Sigmoid colon (tissue), 7 donors: ENCODE measurements around the gene LSM14A. TPM values are rescaled to one million over a fixed set of nuclear protein-coding genes. Genes with fewer than 3 reads are reported as not detected.
"Not testable (repeated sequence)": the region's sequence is repeated elsewhere in the genome, so short reads cannot be mapped to it uniquely, and the experiment has no call there.

Source experiments
- DNase-seq: peaks from one replicate; pipeline ENCODE4 v3.0.0-alpha.2; 2019
- H3K27ac ChIP-seq, 4 donors: fragments of 200-600 bp; sonication (generic); one replicate each; pipeline ENCODE4 v1.5.1; 2016 to 2019; ENCODE audit warnings: mild to moderate bottlenecking in 1 of 4
- H3K27me3 ChIP-seq, 3 donors: fragments of 200-600 bp; sonication (generic); one replicate each; pipeline ENCODE4 v1.5.1; 2019; ENCODE audit warnings: mild to moderate bottlenecking in 1 of 3
- H3K36me3 ChIP-seq, 4 donors: fragments of 200-600 bp; sonication (generic); one replicate each; pipeline ENCODE4 v1.5.1; 2016 to 2019
- H3K4me1 ChIP-seq, 4 donors: fragments of 200-600 bp; sonication (generic); one replicate each; pipeline ENCODE4 v1.5.1; 2017 to 2019
- H3K4me3 ChIP-seq, 4 donors: fragments of 200-600 bp; sonication (generic); one replicate each; pipeline ENCODE4 v1.5.1; 2017 to 2019; ENCODE audit warnings: mild to moderate bottlenecking in 2 of 4, moderate library complexity in 1 of 4
- H3K9me3 ChIP-seq, 4 donors: fragments of 200-600 bp in 3 of 4; sonication (generic) in 3 of 4; one replicate each; pipeline versions ENCODE4 v1.5.1 to v1.6.1; 2013 to 2019
- CTCF ChIP-seq, 4 experiments: fragments of 450-650 bp in 3 of 4; fragments of 200-600 bp in 1 of 4; IDR thresholded peaks; one replicate each; pipeline ENCODE4 v1.5.1; 2016 to 2019; ENCODE audit warnings: antibody characterized with exemption in 4 of 4, mild to moderate bottlenecking in 3 of 4, moderate library complexity in 2 of 4
- EP300 ChIP-seq, 4 donors: sonication (generic); formaldehyde crosslinking; IDR thresholded peaks; one replicate each; pipeline ENCODE4 v1.6.1; 2017; ENCODE audit warnings: antibody characterized with exemption in 4 of 4
- POLR2A ChIP-seq, 2 donors: fragments of 450-650 bp; IDR thresholded peaks; one replicate each; pipeline ENCODE4 v1.6.1; 2016; ENCODE audit warnings: antibody characterized with exemption in 2 of 2, mild to moderate bottlenecking in 2 of 2, moderate library complexity in 2 of 2
- POLR2AphosphoS5 ChIP-seq, 4 donors: sonication (generic); formaldehyde crosslinking; IDR thresholded peaks; one replicate each; pipeline ENCODE4 v1.6.1; 2017; ENCODE audit warnings: antibody characterized with exemption in 4 of 4
- WGBS, 2 donors: extraction: QIAGEN DNeasy Blood & Tissue Kit; methylation state at CpG; one replicate each; pipeline ENCODE4 v1.1.7; 2013; 5-methylcytosine and 5-hydroxymethylcytosine counted together
- intact Hi-C: fragments of 100-400 bp; cut with DNase I; formaldehyde crosslinking; loops from one replicate; pipeline ENCODE4 v1.15.1; 2023
- polyA plus RNA-seq, 3 donors: library from polyadenylated mRNA; stranded (reverse); fragments of 200-250 nt; gene quantifications; one replicate each; pipeline ENCODE4 v1.2.3, GENCODE V29; 2013
- total RNA-seq, 4 donors: library from RNA; depleted of rRNA; stranded (reverse); fragments of >200 nt; gene quantifications; one replicate each; pipeline ENCODE4 v1.1.0, GENCODE V29; 2016
- donor health status: healthy with polysubstance abuse.
- donor health status: Bipolar disorder and iron deficiency.
- donor health status: healthy.

Gene LSM14A
- total and polyA plus RNA-seq, 7 donors = 66.6 to 149 (median 104) TPM

DNA sequence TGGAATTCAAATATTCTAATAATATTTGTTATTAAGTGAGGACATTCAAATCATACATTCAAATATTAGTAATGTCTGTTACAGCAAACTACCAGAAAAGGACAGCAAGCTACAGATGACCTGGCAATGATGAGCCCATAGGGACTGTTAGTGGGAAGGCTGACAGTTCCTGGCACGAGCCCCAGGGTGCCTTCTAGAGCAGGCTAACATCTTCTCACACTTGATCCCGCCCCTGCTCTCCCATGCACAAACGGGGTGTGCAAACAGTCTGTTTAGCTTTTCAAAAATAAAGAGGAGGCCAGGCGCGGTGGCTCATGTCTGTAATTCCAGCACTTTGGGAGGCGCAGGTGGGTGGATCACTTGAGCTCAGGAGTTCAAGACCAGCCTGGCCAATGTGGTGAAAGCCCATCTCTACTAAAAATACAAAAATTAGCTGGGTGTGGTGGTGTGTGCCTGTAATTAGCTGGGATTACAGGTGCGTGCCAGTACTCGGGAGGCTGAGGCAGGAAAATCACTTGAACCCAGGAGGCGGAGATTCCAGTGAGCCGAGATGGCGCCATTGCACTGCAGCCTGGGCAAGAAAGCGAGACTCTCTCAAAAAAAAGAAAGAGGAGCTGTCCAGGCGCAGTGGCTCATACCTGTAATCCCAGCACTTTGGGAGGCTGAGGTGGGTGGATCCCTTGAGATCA is 72.5 kb downstream of the LSM14A start:
- intact Hi-C loops = no loop called here
- H3K4me1 ChIP-seq = peaks cover 0 to 10% (median 2%) of the 10 kb centered on the region in 4 donors
- H3K27me3 ChIP-seq = no peaks in the 10 kb centered on the region
- 74 to 83% methylated on average over 13 of the region's 13 CpGs for WGBS, 2 donors
- no peaks in the 10 kb centered on the region for H3K36me3 ChIP-seq
- DNase-seq = no peak
- H3K4me3 ChIP-seq = no peak overlapping the region
- TF ChIP-seq EP300 (IDR thresholded peaks at IDR 0.05) = no peak
- TF ChIP-seq POLR2A (IDR thresholded peaks at IDR 0.05) = no peak
- TF ChIP-seq POLR2AphosphoS5 (IDR thresholded peaks at IDR 0.05) = no peak
- no peak for TF ChIP-seq CTCF (IDR thresholded peaks at IDR 0.05)
- no peak overlapping the region for H3K27ac ChIP-seq
- no peaks in the 10 kb centered on the region for H3K9me3 ChIP-seq

DNA sequence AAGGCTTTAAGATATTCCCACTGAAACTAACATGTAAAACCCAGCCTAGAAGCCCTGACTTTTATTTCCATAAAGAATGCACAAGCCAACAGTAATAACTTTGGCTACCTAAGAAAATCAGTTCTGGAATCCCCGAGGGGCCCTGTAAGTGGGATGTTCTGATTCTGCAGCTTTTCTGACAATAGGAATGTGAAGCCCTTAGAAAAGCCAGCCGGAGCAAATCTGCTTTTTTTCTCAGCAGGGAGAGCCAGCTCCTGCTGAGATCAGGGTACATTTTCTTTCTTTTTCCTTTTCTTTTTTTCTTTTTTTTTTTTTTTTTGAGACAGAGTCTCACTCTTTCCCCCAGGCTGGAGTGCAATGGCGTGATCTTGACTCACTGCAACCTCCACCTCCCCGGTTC is 74.0 kb downstream of the LSM14A start:
- no peak for DNase-seq
- Histone ChIP-seq H3K4me1 (peaks cover 0 to 10% (median 2%) of the 10 kb centered on the region in 4 donors), H3K36me3 (no peaks in the 10 kb centered on the region), H3K4me3 (no peak overlapping the region), H3K27me3 (no peaks in the 10 kb centered on the region), H3K27ac (no peak overlapping the region), H3K9me3 (no peaks in the 10 kb centered on the region)
- no peak for TF ChIP-seq EP300 (IDR thresholded peaks at IDR 0.05)
- no peak for TF ChIP-seq CTCF (IDR thresholded peaks at IDR 0.05)
- no peak for TF ChIP-seq POLR2A (IDR thresholded peaks at IDR 0.05)
- TF ChIP-seq POLR2AphosphoS5 (IDR thresholded peaks at IDR 0.05) = no peak
- intact Hi-C loops = no loop called here
- WGBS, 2 donors = 87 to 90% methylated on average over 4 of the region's 4 CpGs

GRCh38 chr19:34248941-34249340 is 76.6 kb downstream of the LSM14A start:
- no peak overlapping the region for H3K27ac ChIP-seq
- WGBS, 2 donors = 89 to 92% methylated on average over 4 of the region's 4 CpGs
- H3K4me1 ChIP-seq = peaks cover 0 to 15% (median 7%) of the 10 kb centered on the region in 4 donors
- H3K4me3 ChIP-seq = no peak overlapping the region
- TF ChIP-seq POLR2A (IDR thresholded peaks at IDR 0.05) = no peak
- TF ChIP-seq EP300 (IDR thresholded peaks at IDR 0.05) = no peak
- no peak for TF ChIP-seq POLR2AphosphoS5 (IDR thresholded peaks at IDR 0.05)
- no peak for TF ChIP-seq CTCF (IDR thresholded peaks at IDR 0.05)
- H3K27me3 ChIP-seq = no peaks in the 10 kb centered on the region
- H3K36me3 ChIP-seq = no peaks in the 10 kb centered on the region
- no peak for DNase-seq
- intact Hi-C loops = no loop called here
- no peaks in the 10 kb centered on the region for H3K9me3 ChIP-seq

GRCh38 chr19:34253167-34253566 is 80.9 kb downstream of the LSM14A start:
- intact Hi-C loops, H3K36me3 ChIP-seq, H3K4me3 ChIP-seq, H3K27ac ChIP-seq, DNase-seq, H3K9me3 ChIP-seq, H3K27me3 ChIP-seq: not testable (repeated sequence)
- 93 to 95% methylated on average over 14 of the region's 14 CpGs for WGBS, 2 donors
- H3K4me1 ChIP-seq = peaks cover 0 to 22% (median 15%) of the 10 kb centered on the region in 4 donors

DNA sequence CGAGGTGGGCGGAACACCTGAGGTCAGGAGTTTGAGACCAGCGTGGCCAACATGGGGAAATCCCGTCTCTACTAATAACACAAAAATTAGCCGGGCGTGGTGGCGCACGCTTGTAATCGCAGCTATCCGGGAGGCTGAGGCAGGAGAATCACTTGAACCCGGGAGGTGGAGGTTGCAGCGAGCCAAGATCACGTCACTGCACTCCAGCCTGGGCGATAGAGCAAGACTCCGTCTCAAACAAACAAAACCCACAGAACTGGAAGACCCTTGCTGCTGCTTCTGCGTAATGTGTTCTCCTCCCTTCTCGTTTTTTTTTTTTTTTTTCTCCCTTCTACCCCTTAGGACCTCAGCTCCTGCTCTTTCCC is 81.4 kb downstream of the LSM14A start:
- not testable (repeated sequence) for H3K9me3 ChIP-seq
- 17 to 51% methylated on average over 17 of the region's 17 CpGs for WGBS, 2 donors
- H3K27ac ChIP-seq = peak overlapping the region; percentile 91 to 95 (median 95)

More for the DNA sequence above, 81.4 kb downstream of the LSM14A start:
- not testable (repeated sequence) for H3K27me3 ChIP-seq, DNase-seq, H3K36me3 ChIP-seq
- intact Hi-C loops = loop anchor here (1.0 kb wide), 1 partner anchor 34 kb away; no protein-coding TSS in a partner anchor
- H3K4me1 ChIP-seq = peaks cover 0 to 22% (median 15%) of the 10 kb centered on the region in 4 donors
- peak overlapping the region; percentile 90 to 99 (median 96) for H3K4me3 ChIP-seq
